ENCODE measurements around the gene FARS2. TPM values are rescaled to one million over a fixed set of nuclear protein-coding genes. Genes with fewer than 3 reads are reported as not detected.

The FARS2 gene
- polyA plus RNA-seq, 2 of the 4 experiments (the other 2 are of a cell fraction): 12.9 to 17.5 TPM

GRCh38 chr6:5657684-5658430, 396.5 kb downstream of the FARS2 start:
- WGBS (ENCODE audit: missing lambda C conversion rate): 89% methylated on average over 9 of the region's 9 CpGs
- POLR2A ChIA-PET: no interaction called here

DNA sequence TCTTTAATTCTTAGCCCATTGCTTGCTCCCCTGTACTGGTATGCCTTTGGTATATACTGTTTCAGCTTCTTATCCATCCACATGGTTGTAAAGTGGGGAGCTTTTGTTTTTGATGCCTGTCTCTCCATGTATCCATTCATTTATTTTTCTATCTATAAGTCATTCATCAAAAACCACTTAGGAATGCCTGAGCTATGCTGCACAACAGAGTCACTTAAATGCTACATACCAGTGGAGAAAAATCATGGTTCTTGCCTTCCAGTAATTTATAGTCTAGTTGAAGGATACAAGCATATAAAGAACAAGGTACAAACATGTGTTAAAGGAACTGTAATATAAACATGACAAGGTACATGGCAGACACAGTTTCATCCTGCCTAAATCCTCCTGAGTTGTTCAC, 398.2 kb downstream of the FARS2 start:
- H3K4me1 ChIP-seq: no peaks in the 10 kb centered on the region
- H3K27ac ChIP-seq: no peak overlapping the region
- no peak for DNase-seq (ENCODE audit: low read depth in 1 of 2, low spot score in 1 of 2)
- no peak overlapping the region for H3K4me2 ChIP-seq
- H3K9me3 ChIP-seq: no peaks in the 10 kb centered on the region
- no peak overlapping the region for H3K4me3 ChIP-seq
- ChIA-PET CTCF (no interaction called here), POLR2A (no interaction called here)
- ATAC-seq: no peak
- FAIRE-seq: no peak
- TF ChIP-seq CHD2 (IDR thresholded peaks at IDR 0.05; ENCODE audit: low read length, partially characterized antibody): no peak
- TF ChIP-seq HDAC2 (IDR thresholded peaks at IDR 0.05): no peak

More at GRCh38 chr6:5657684-5658430, 396.5 kb downstream of the FARS2 start:
- Histone ChIP-seq H3K27ac (no peak overlapping the region), H3K4me1 (no peaks in the 10 kb centered on the region), H3K4me3 (no peak overlapping the region), H3K9me3 (no peaks in the 10 kb centered on the region), H3K4me2 (no peak overlapping the region)
- FAIRE-seq (no peak), DNase-seq (ENCODE audit: low read depth in 1 of 2, low spot score in 1 of 2) (no peak), ATAC-seq (no peak)
- CTCF ChIA-PET: no interaction called here
- TF ChIP-seq, protein P1, sequence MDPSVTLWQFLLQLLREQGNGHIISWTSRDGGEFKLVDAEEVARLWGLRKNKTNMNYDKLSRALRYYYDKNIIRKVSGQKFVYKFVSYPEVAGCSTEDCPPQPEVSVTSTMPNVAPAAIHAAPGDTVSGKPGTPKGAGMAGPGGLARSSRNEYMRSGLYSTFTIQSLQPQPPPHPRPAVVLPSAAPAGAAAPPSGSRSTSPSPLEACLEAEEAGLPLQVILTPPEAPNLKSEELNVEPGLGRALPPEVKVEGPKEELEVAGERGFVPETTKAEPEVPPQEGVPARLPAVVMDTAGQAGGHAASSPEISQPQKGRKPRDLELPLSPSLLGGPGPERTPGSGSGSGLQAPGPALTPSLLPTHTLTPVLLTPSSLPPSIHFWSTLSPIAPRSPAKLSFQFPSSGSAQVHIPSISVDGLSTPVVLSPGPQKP (IDR thresholded peaks at IDR 0.05; ENCODE audit: low read depth, low read length): no peak
- TF ChIP-seq NPAS2 (CRISPR knock-in tag; IDR thresholded peaks at IDR 0.05; ENCODE audit: borderline replicate concordance): no peak
- no peak for TF ChIP-seq NFE2L2 (conservative IDR thresholded peaks at IDR 0.05; ENCODE audit: low read length)
- TF ChIP-seq CBX2 (IDR thresholded peaks at IDR 0.05; ENCODE audit: borderline replicate concordance, low read depth): no peak
- TF ChIP-seq RFX5 (IDR thresholded peaks at IDR 0.05): no peak
- no peak for TF ChIP-seq SREBF2 (IDR thresholded peaks at IDR 0.05)
- TF ChIP-seq POLR2AphosphoS2 (conservative IDR thresholded peaks at IDR 0.05; ENCODE audit: low read length): no peak
- TF ChIP-seq HDAC2 (IDR thresholded peaks at IDR 0.05): no peak
- no peak for TF ChIP-seq RNF2 (IDR thresholded peaks at IDR 0.05; ENCODE audit: borderline replicate concordance, low read depth)
- TF ChIP-seq ATOH8 (CRISPR knock-in tag; IDR thresholded peaks at IDR 0.05; ENCODE audit: low read depth): no peak
- no peak for TF ChIP-seq FOXS1 (CRISPR knock-in tag; IDR thresholded peaks at IDR 0.05)
- TF ChIP-seq TP53 (CRISPR knock-in tag; IDR thresholded peaks at IDR 0.05): no peak

DNA sequence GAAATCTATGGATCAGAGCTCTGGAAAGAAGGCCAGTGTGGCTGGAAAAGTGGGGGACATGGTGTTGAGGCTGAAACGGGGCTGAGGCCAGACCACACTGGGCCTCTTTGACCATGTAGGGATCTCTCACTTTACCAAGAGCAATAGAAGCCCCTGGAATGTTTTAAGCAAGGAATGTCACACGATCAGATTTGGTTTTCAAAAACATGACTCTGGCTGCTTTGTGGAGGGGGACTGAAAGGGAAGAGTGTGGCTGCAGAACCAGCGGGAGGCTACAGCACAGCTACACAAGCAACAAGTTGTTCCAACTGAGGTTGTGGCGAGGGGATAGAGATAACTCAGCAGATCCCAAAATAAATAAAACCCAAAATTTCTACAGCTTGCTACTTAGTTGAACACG, 399.5 kb downstream of the FARS2 start:
- no peak for ATAC-seq
- H3K4me3 ChIP-seq: no peak overlapping the region
- H3K4me1 ChIP-seq: no peaks in the 10 kb centered on the region
- WGBS (ENCODE audit: missing lambda C conversion rate): 75% methylated on average over 5 of the region's 5 CpGs
- FAIRE-seq: no peak
- DNase-seq (ENCODE audit: low read depth in 1 of 2, low spot score in 1 of 2): no peak
- ChIA-PET CTCF (no interaction called here), POLR2A (no interaction called here)
- TF ChIP-seq RAD21 (conservative IDR thresholded peaks at IDR 0.05 in 1 of 2, IDR thresholded peaks at IDR 0.05 in 1 of 2) (no peak), BHLHE40 (IDR thresholded peaks at IDR 0.05; ENCODE audit: low read depth, low read length) (no peak), KDM5A (IDR thresholded peaks at IDR 0.05) (no peak), MAZ (IDR thresholded peaks at IDR 0.05; ENCODE audit: borderline replicate concordance, low read depth, low read length) (no peak)
- no peak overlapping the region for H3K27ac ChIP-seq
- no peak overlapping the region for H3K4me2 ChIP-seq
- H3K9me3 ChIP-seq: no peaks in the 10 kb centered on the region

DNA sequence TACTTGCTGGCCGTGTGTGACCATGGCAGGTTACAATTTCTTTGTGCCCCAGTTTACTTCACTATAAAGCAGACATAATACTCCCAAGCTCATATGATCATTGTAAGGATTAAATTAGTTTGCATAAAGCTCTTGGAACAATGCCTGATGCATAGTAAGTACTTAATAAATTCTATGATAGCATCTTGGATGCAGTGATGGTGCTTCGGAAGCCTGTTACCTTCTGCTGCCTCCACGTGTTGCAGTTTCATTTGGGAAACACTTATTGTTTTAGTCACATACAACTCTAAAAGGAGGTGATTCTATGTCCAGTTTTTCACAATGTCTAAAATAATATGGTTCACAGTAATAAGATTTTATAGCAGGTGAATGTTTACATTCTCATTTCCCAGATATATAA, 401.5 kb downstream of the FARS2 start:
- ChIA-PET POLR2A (no interaction called here), CTCF (interaction anchor here (0.6 kb wide), 1 partner anchor 714 kb away, joined by 4 read pairs; no protein-coding TSS in a partner anchor)
- TF ChIP-seq RAD21 (conservative IDR thresholded peaks at IDR 0.05 in 1 of 2, IDR thresholded peaks at IDR 0.05 in 1 of 2) (no peak), ZNF302 (CRISPR knock-in tag; IDR thresholded peaks at IDR 0.05) (no peak), HOXA7 (CRISPR knock-in tag; IDR thresholded peaks at IDR 0.05) (no peak), ZSCAN20 (CRISPR knock-in tag; IDR thresholded peaks at IDR 0.05) (no peak), NFE2L2 (conservative IDR thresholded peaks at IDR 0.05; ENCODE audit: low read length) (no peak), USF2 (IDR thresholded peaks at IDR 0.05) (no peak), HOXB13 (CRISPR knock-in tag; IDR thresholded peaks at IDR 0.05; ENCODE audit: low read depth) (no peak), FOXS1 (CRISPR knock-in tag; IDR thresholded peaks at IDR 0.05) (no peak), ZFP36 (IDR thresholded peaks at IDR 0.05; ENCODE audit: borderline replicate concordance, partially characterized antibody) (no peak), RFX5 (IDR thresholded peaks at IDR 0.05) (no peak), TFCP2L1 (CRISPR knock-in tag; IDR thresholded peaks at IDR 0.05) (no peak), GATA3 (IDR thresholded peaks at IDR 0.05; ENCODE audit: borderline replicate concordance) (no peak), EHF (CRISPR knock-in tag; IDR thresholded peaks at IDR 0.05) (no peak), CTCF (IDR thresholded peaks at IDR 0.05) (no peak)
- Histone ChIP-seq H3K4me2 (no peak overlapping the region), H3K4me1 (no peaks in the 10 kb centered on the region), H3K4me3 (no peak overlapping the region), H3K27ac (no peak overlapping the region), H3K9me3 (no peaks in the 10 kb centered on the region)
- FAIRE-seq (no peak), DNase-seq (ENCODE audit: low read depth in 1 of 2, low spot score in 1 of 2) (no peak), ATAC-seq (no peak)
- WGBS (ENCODE audit: missing lambda C conversion rate): 69% methylated on average over 3 of the region's 3 CpGs

Measured in A549 (cell line).